ENCODE measurements around the gene SIGLEC1. TPM values are rescaled to one million over a fixed set of nuclear protein-coding genes. Genes with fewer than 3 reads are reported as not detected.

SIGLEC1 gene
- total RNA-seq, 2 experiments from 2014 or later, result 0.08 to 0.11 TPM

DNA sequence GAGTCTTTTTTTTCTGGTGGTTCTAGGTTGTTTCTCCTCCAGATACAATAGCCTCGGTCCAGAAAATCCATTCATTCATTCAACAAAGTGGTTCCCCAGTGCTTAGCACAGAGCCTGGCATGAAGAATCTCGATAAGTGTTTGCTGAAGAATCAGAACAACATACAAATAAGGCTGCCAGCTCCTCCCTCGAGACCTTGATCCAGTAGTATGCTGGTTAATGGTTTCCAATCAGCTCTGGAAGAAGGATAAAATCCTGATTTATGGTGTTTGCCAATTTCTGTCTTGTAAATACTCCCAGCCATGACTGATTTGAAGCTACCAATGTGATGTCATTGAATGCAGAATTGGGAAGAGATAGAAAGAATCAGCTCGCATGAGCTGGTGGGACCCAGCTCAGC, 23.4 kb upstream of the SIGLEC1 start:
- Histone ChIP-seq H3K9me3 (ENCODE audit: control insufficient read depth in 1 of 2, insufficient read depth in 1 of 2, low read length in 2 of 2) (no peaks in the 10 kb centered on the region), H3K4me1 (ENCODE audit: insufficient read depth, low read length) (no peaks in the 10 kb centered on the region), H3K27me3 (ENCODE audit: control insufficient read depth in 1 of 2, insufficient read depth in 2 of 2, low read length in 2 of 2) (peaks cover 18 to 21% of the 10 kb centered on the region in 2 experiments), H3K27ac (ENCODE audit: low read depth in 1 of 2, low read length in 2 of 2) (no peak overlapping the region), H3K36me3 (ENCODE audit: insufficient read depth, low read length) (no peaks in the 10 kb centered on the region), H3K4me3 (ENCODE audit: low read length) (no peak overlapping the region)
- POLR2A ChIA-PET, result no interaction called here
- Mint-ChIP-seq H3K9me3 (no peaks in the 10 kb centered on the region), H3K36me3 (ENCODE audit: low read depth) (no peaks in the 10 kb centered on the region), H3K4me1 (ENCODE audit: low read depth) (no peaks in the 10 kb centered on the region), H3K27me3 (peaks cover 34% of the 10 kb centered on the region), H3K4me3 (no peak overlapping the region), H3K27ac (no peak overlapping the region)
- TF ChIP-seq CTCF (IDR thresholded peaks at IDR 0.05), result no peak
- intact Hi-C loops (cut with DNase I, micrococcal nuclease), result no loop called here
- DNase-seq (no peak), ATAC-seq (ENCODE audit: poor library complexity) (no peak)
- CTCF ChIA-PET, result no interaction called here

DNA sequence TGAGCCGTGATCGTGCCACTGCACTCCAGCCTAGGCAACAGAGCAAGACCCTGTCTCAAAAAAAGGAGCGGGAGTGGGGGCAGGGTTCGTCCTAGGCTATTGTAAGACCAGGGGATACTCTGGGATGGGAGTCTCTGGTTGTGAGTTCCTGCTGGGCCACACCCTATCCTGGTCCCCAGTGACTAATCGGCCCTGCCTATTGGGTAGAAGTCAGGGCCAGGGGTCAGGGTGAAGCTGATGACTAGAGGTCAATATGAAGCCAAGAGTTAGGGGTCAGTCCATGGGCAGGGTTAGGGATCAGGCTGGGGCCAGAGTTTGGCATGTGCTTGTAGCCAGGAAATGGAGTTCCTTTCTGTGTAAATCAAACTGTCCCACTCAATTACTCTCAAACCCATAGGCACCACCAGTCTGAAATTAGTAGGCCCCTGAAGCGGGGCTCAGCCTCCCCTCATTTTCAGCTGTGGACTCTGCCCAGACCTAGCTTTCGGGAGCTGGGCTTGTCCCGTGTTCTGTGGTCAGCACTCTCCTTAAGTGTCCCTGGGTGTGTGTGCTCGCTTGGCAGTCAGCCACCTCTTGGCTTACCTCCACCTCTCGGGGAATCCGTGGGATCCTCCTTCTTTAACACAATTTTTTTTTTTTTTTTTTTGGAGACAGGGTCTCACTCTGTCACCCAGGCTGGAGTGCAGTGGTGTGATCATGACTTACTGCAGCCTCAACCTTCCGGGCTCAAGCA, 21.9 kb upstream of the SIGLEC1 start:
- Histone ChIP-seq H3K36me3 (ENCODE audit: insufficient read depth, low read length) (no peaks in the 10 kb centered on the region), H3K27ac (ENCODE audit: low read depth in 1 of 2, low read length in 2 of 2) (no peak overlapping the region), H3K4me3 (ENCODE audit: low read length) (no peak overlapping the region), H3K4me1 (ENCODE audit: insufficient read depth, low read length) (no peaks in the 10 kb centered on the region), H3K27me3 (ENCODE audit: control insufficient read depth in 1 of 2, insufficient read depth in 2 of 2, low read length in 2 of 2) (peaks cover 26 to 29% of the 10 kb centered on the region in 2 experiments), H3K9me3 (ENCODE audit: control insufficient read depth in 1 of 2, insufficient read depth in 1 of 2, low read length in 2 of 2) (no peaks in the 10 kb centered on the region)
- no peak overlapping the region for H3K4me3 Mint-ChIP-seq
- H3K4me1 Mint-ChIP-seq (ENCODE audit: low read depth), result no peaks in the 10 kb centered on the region
- H3K27me3 Mint-ChIP-seq, result peaks cover 46% of the 10 kb centered on the region
- H3K36me3 Mint-ChIP-seq (ENCODE audit: low read depth), result no peaks in the 10 kb centered on the region
- ChIA-PET CTCF (no interaction called here), POLR2A (no interaction called here)
- intact Hi-C loops (cut with DNase I, micrococcal nuclease), result no loop called here
- no peak for ATAC-seq (ENCODE audit: poor library complexity)
- no peak for DNase-seq
- no peak for TF ChIP-seq CTCF (IDR thresholded peaks at IDR 0.05)
- H3K9me3 Mint-ChIP-seq, result no peaks in the 10 kb centered on the region
- no peak overlapping the region for H3K27ac Mint-ChIP-seq

GRCh38 chr20:3733119-3733995, 21.0 kb upstream of the SIGLEC1 start:
- Mint-ChIP-seq H3K4me3 (no peak overlapping the region), H3K4me1 (ENCODE audit: low read depth) (no peaks in the 10 kb centered on the region), H3K27ac (no peak overlapping the region), H3K36me3 (ENCODE audit: low read depth) (no peaks in the 10 kb centered on the region), H3K27me3 (peaks cover 49% of the 10 kb centered on the region), H3K9me3 (no peaks in the 10 kb centered on the region)
- TF ChIP-seq CTCF (IDR thresholded peaks at IDR 0.05), result no peak
- ChIA-PET POLR2A (no interaction called here), CTCF (no interaction called here)
- Histone ChIP-seq H3K4me1 (ENCODE audit: insufficient read depth, low read length) (no peaks in the 10 kb centered on the region), H3K4me3 (ENCODE audit: low read length) (no peak overlapping the region), H3K27me3 (ENCODE audit: control insufficient read depth in 1 of 2, insufficient read depth in 2 of 2, low read length in 2 of 2) (peaks cover 34 to 37% of the 10 kb centered on the region in 2 experiments), H3K27ac (ENCODE audit: low read depth in 1 of 2, low read length in 2 of 2) (no peak overlapping the region), H3K9me3 (ENCODE audit: control insufficient read depth in 1 of 2, insufficient read depth in 1 of 2, low read length in 2 of 2) (no peaks in the 10 kb centered on the region), H3K36me3 (ENCODE audit: insufficient read depth, low read length) (no peaks in the 10 kb centered on the region)
- intact Hi-C loops (cut with DNase I, micrococcal nuclease), result no loop called here
- ATAC-seq (ENCODE audit: poor library complexity) (no peak), DNase-seq (no peak)
